ENCODE data around the gene ACSL1.

GRCh38 chr4:184805462-184806228 is 20.1 kb downstream of the ACSL1 start:
- TF ChIP-seq POLR2A (IDR thresholded peaks at IDR 0.05; ENCODE audit: extremely low read depth, insufficient read length) (no peak), CTCF (IDR thresholded peaks at IDR 0.05; ENCODE audit: low read depth, low read length) (no peak)

All from NB4 (cell line).